Brain microvascular endothelial cell (primary cell): Measurements from ENCODE around the gene GIMAP4.

Source experiments
- DNase-seq: peaks from one replicate; pipeline ENCODE4 v3.0.0-alpha.2; 2020
- H3K27ac ChIP-seq: fragments of 250-450 bp; sonication (Bioruptor Pico); 2 replicates; pipeline ENCODE4 v1.5.1; 2020; ENCODE audit warnings: mild to moderate bottlenecking, moderate library complexity
- H3K27me3 ChIP-seq: fragments of 250-450 bp; sonication (Bioruptor Pico); replicated peaks from 2 replicates; pipeline ENCODE4 v1.5.1; 2020; ENCODE audit warnings: mild to moderate bottlenecking
- H3K36me3 ChIP-seq: fragments of 250-450 bp; sonication (Bioruptor Pico); replicated peaks from 2 replicates; pipeline ENCODE4 v1.5.1; 2020; ENCODE audit warnings: mild to moderate bottlenecking
- H3K4me3 ChIP-seq: 2 replicates; pipeline ENCODE4 v1.5.1; 2011; ENCODE audit warnings: low read depth, mild to moderate bottlenecking, control low read depth, low read length, moderate library complexity
- CTCF ChIP-seq: IDR thresholded peaks from 2 replicates; pipeline ENCODE4 v1.5.1; 2011; ENCODE audit warnings: low read depth, mild to moderate bottlenecking, moderate library complexity, low read length, control low read depth, inconsistent platforms; ENCODE audit errors: missing control alignments
- in situ Hi-C: cut with HindIII; loops from 2 replicates; pipeline ENCODE4 v1.10.0; 2017; ENCODE audit warnings: low sequenced_read_pairs, low pct_ligation_motif_present

The GIMAP4 gene

GRCh38 chr7:150564566-150564965, 2.6 kb upstream of the GIMAP4 start:
- no peaks in the 10 kb centered on the region for H3K27me3 ChIP-seq
- in situ Hi-C loops, result no loop called here
- TF ChIP-seq CTCF, result no peak

GRCh38 chr7:150565239-150565638, 2.0 kb upstream of the GIMAP4 start:
- TF ChIP-seq CTCF, result no peak
- Histone ChIP-seq H3K27ac (no peak overlapping the region), H3K36me3 (no peaks in the 10 kb centered on the region), H3K27me3 (no peaks in the 10 kb centered on the region), H3K4me3 (no peak overlapping the region)
- no peak for DNase-seq
- in situ Hi-C loops, result no loop called here

More at GRCh38 chr7:150564566-150564965, 2.6 kb upstream of the GIMAP4 start:
- H3K36me3 ChIP-seq, result no peaks in the 10 kb centered on the region
- no peak overlapping the region for H3K4me3 ChIP-seq
- H3K27ac ChIP-seq, result no peak overlapping the region
- no peak for DNase-seq

DNA sequence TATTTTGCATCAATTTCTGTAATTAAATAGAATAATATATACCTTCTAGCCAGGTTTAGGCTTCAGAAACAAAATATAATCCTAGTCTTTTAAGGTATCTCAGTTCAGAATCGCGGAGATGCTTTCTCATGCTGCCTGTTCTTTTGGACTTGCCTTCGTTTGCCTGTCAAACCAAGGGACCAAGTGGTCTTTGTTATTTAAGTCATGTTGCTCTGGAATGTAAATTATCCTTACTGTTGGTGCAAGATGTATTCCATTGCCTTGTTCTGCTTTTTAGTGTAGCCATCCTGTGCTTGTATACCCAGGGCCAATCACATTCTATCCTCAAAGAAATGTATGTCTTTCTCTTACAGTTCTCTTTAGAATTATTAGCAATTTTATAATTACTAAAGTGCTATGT, 1.1 kb upstream of the GIMAP4 start:
- no peak for DNase-seq
- in situ Hi-C loops, result no loop called here
- H3K36me3 ChIP-seq, result no peaks in the 10 kb centered on the region
- H3K27me3 ChIP-seq, result no peaks in the 10 kb centered on the region
- H3K27ac ChIP-seq, result no peak overlapping the region
- TF ChIP-seq CTCF, result no peak
- no peak overlapping the region for H3K4me3 ChIP-seq

DNA sequence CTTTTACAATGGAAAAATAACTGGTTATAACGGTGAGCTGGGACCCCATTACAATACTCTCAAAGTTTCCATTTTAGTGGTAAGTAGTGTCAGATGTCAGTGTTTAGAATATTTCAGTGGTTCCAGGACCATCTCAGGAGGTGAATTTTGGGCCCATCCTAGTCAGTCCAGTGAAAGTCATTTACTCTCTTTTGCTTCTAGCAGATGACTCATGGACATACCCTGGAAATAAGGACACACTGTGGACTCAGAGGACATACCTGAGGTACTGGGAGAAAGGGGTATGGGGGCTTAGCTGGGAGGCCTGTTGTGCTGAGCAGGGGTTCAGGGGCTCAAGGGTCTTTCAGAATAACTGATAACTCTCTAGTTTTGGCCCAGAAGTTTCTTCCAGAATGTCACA, 618 bp upstream of the GIMAP4 start:
- Histone ChIP-seq H3K27me3 (no peaks in the 10 kb centered on the region), H3K36me3 (no peaks in the 10 kb centered on the region), H3K4me3 (no peak overlapping the region), H3K27ac (no peak overlapping the region)
- TF ChIP-seq CTCF, result no peak
- DNase-seq, result no peak
- in situ Hi-C loops, result no loop called here

- Histone ChIP-seq H3K36me3 (no peaks in the 10 kb centered on the region), H3K27ac (no peak overlapping the region), H3K4me3 (no peak overlapping the region), H3K27me3 (no peaks in the 10 kb centered on the region)
- DNase-seq, result no peak
- TF ChIP-seq CTCF, result no peak
- in situ Hi-C loops, result no loop called here
Measured at GRCh38 chr7:150567871-150568301, 696 bp downstream of the GIMAP4 start.

- H3K4me3 ChIP-seq, result no peak overlapping the region
- no peak overlapping the region for H3K27ac ChIP-seq
- DNase-seq, result no peak
- H3K36me3 ChIP-seq, result no peaks in the 10 kb centered on the region
- no peaks in the 10 kb centered on the region for H3K27me3 ChIP-seq
- TF ChIP-seq CTCF, result no peak
- in situ Hi-C loops, result no loop called here
Measured at GRCh38 chr7:150568714-150569113, 1.5 kb downstream of the GIMAP4 start.
